ENCODE measurements around the gene FAM98C.

Gene FAM98C

GRCh38 chr19:38377052-38377451 lies 25.8 kb upstream of the FAM98C start:
- TF ChIP-seq EZH2 (optimal IDR thresholded peaks at IDR 0.05; ENCODE audit: low read depth, low read length) (no peak), CTCF (IDR thresholded peaks at IDR 0.05; ENCODE audit: low read length) (no peak), EZH2phosphoT487 (IDR thresholded peaks at IDR 0.05; ENCODE audit: low read length) (no peak)
- Histone ChIP-seq H3K4me1 (ENCODE audit: low read length) (0 out of 2 replicates have a peak, but pooled peaks cover 3% of the 10 kb centered on the region), H3K9ac (ENCODE audit: low read length) (no peak overlapping the region), H3K9me3 (replicated peaks; ENCODE audit: insufficient read depth, low read length) (no peaks in the 10 kb centered on the region), H2AFZ (ENCODE audit: low read length) (no peak overlapping the region), H3K4me2 (ENCODE audit: low read depth, low read length) (no peak overlapping the region), H3K9me2 (replicated peaks; ENCODE audit: insufficient read depth, low read length) (no peaks in the 10 kb centered on the region), H4K20me1 (ENCODE audit: insufficient read depth, low read length) (no peaks in the 10 kb centered on the region), H3K27me3 (replicated peaks; ENCODE audit: insufficient read depth, low read length) (no peaks in the 10 kb centered on the region), H3K27ac (ENCODE audit: low read length) (no peak overlapping the region), H3F3A (ENCODE audit: insufficient read depth, low read length) (no peaks in the 10 kb centered on the region), H3K36me3 (replicated peaks; ENCODE audit: insufficient read depth, low read length) (peaks cover 3% of the 10 kb centered on the region; the same call in 1 of the 2 replicates), H3K4me3 (ENCODE audit: low read length) (no peak overlapping the region), H3K79me2 (ENCODE audit: low read length) (peaks cover 41% of the 10 kb centered on the region)
- DNase-seq = no peak

- TF ChIP-seq EZH2phosphoT487 (IDR thresholded peaks at IDR 0.05; ENCODE audit: low read length) = no peak
- no peak for TF ChIP-seq CTCF (IDR thresholded peaks at IDR 0.05; ENCODE audit: low read length)
- no peak for TF ChIP-seq EZH2 (optimal IDR thresholded peaks at IDR 0.05; ENCODE audit: low read depth, low read length)
- H3K4me1 ChIP-seq (ENCODE audit: low read length) = 0 out of 2 replicates have a peak, but pooled peaks cover 3% of the 10 kb centered on the region
- no peaks in the 10 kb centered on the region for H3K27me3 ChIP-seq (replicated peaks; ENCODE audit: insufficient read depth, low read length)
- no peak overlapping the region for H3K9ac ChIP-seq (ENCODE audit: low read length)
- no peaks in the 10 kb centered on the region for H3K9me2 ChIP-seq (replicated peaks; ENCODE audit: insufficient read depth, low read length)
- H3K79me2 ChIP-seq (ENCODE audit: low read length) = peaks cover 41% of the 10 kb centered on the region
- H3K36me3 ChIP-seq (replicated peaks; ENCODE audit: insufficient read depth, low read length) = peaks cover 4% of the 10 kb centered on the region; the same call in 1 of the 2 replicates
- H3K4me3 ChIP-seq (ENCODE audit: low read length) = no peak overlapping the region
- no peaks in the 10 kb centered on the region for H3F3A ChIP-seq (ENCODE audit: insufficient read depth, low read length)
- no peak overlapping the region for H2AFZ ChIP-seq (ENCODE audit: low read length)
- H4K20me1 ChIP-seq (ENCODE audit: insufficient read depth, low read length) = no peaks in the 10 kb centered on the region
- no peak overlapping the region for H3K27ac ChIP-seq (ENCODE audit: low read length)
- H3K4me2 ChIP-seq (ENCODE audit: low read depth, low read length) = no peak overlapping the region
- no peak for DNase-seq
- H3K9me3 ChIP-seq (replicated peaks; ENCODE audit: insufficient read depth, low read length) = no peaks in the 10 kb centered on the region
Measured at GRCh38 chr19:38378866-38379265, 24.0 kb upstream of the FAM98C start.

GRCh38 chr19:38381138-38381537 lies 21.8 kb upstream of the FAM98C start:
- H3F3A ChIP-seq (ENCODE audit: insufficient read depth, low read length) = no peaks in the 10 kb centered on the region
- H3K4me1 ChIP-seq (ENCODE audit: low read length) = no peaks in the 10 kb centered on the region
- H3K9me3 ChIP-seq (replicated peaks; ENCODE audit: insufficient read depth, low read length) = no peaks in the 10 kb centered on the region
- TF ChIP-seq CTCF (IDR thresholded peaks at IDR 0.05; ENCODE audit: low read length) (no peak), EZH2 (optimal IDR thresholded peaks at IDR 0.05; ENCODE audit: low read depth, low read length) (no peak), EZH2phosphoT487 (IDR thresholded peaks at IDR 0.05; ENCODE audit: low read length) (no peak)
- H3K79me2 ChIP-seq (ENCODE audit: low read length) = peaks cover 26% of the 10 kb centered on the region
- no peak overlapping the region for H3K4me3 ChIP-seq (ENCODE audit: low read length)
- DNase-seq = no peak
- no peaks in the 10 kb centered on the region for H3K9me2 ChIP-seq (replicated peaks; ENCODE audit: insufficient read depth, low read length)
- H2AFZ ChIP-seq (ENCODE audit: low read length) = no peak overlapping the region
- H4K20me1 ChIP-seq (ENCODE audit: insufficient read depth, low read length) = no peaks in the 10 kb centered on the region
- H3K27ac ChIP-seq (ENCODE audit: low read length) = no peak overlapping the region
- no peaks in the 10 kb centered on the region for H3K27me3 ChIP-seq (replicated peaks; ENCODE audit: insufficient read depth, low read length)
- H3K9ac ChIP-seq (ENCODE audit: low read length) = no peak overlapping the region
- no peak overlapping the region for H3K4me2 ChIP-seq (ENCODE audit: low read depth, low read length)
- H3K36me3 ChIP-seq (replicated peaks; ENCODE audit: insufficient read depth, low read length) = peaks cover 4% of the 10 kb centered on the region; the same call in 1 of the 2 replicates

All from MM.1S (cell line).